Measurements from ENCODE around the gene PROCR.
A peak's percentile ranks its signal among the peaks of the same experiment; 100 is the strongest.
"Not testable (repeated sequence)": the region's sequence is repeated elsewhere in the genome, so short reads cannot be mapped to it uniquely, and the experiment has no call there.

PROCR gene

DNA sequence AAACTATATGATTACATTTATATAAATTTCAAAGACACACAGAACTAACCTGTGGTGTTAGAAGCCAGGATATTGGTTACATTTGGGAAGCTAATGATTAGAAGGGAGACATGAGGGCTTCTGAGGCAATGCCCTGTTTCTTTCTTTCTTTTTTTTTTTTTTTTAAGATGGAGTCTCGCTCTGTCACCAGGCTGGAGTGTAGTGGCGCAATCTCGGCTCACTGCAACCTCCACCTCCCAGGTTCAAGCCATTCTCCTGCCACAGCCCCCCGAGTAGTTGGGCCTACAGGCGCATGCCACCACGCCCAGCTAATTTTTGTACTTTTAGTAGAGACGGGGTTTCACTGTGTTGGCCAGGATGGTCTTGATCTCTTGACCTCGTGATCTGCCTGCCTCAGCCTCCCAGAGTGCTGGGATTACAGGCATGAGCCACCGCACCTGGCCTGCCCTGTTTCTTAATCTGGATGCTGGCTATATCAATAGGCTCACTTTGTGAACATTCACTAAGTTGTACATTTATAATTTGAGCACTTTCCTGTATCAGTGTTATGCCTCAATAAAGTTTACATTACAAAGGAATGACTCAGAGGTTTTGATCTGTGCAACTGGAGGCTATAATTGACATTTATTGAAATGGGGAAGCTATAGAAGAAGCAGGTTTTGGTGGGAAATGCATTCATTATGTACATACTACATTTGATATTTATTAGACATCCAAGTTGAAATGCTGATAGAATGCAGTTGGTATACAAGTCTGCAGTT, 21.3 kb downstream of the PROCR start:
- DNase-seq = not testable (repeated sequence)

DNA sequence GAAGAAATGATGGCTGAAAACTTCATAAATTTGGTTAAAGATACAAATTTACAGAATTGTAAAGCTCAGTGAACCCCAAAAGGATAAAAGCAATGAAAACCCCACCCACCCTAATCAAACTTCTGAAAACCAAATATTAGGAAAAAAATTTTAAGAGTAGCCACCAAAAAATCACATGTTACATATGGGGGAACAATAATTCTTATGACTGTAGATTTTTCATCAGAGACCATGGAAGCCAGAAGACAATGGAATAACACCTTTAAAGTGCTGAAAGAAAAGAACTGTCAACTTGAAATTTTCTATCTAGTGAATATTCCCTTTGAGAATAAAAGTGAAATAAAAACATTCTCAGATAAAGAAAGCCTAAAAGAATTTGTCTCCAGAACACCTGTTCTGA, 24.4 kb downstream of the PROCR start:
- DNase-seq = no peak

DNA sequence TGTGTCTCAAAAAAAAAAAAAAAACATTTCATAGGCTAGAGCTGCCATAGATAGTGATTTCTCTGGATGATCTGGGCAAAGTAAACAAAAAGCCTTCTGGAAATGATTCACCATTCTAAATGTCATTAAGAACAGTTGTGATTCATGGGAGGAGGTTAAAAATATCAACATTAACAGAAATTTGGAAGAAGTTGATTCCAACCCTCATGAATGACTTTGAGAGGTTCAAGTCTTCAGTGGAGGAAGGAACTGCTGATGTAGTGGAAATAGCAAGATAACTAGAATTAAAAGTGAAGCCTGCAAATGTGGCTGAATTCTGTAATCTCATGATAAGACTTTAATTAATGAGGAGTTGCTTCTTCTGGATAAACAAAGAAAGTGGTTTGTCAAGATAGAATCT, 27.9 kb downstream of the PROCR start:
- no peak for DNase-seq

- no peak for DNase-seq
Observed at GRCh38 chr20:35200267-35200666, 28.4 kb downstream of the PROCR start.

DNA sequence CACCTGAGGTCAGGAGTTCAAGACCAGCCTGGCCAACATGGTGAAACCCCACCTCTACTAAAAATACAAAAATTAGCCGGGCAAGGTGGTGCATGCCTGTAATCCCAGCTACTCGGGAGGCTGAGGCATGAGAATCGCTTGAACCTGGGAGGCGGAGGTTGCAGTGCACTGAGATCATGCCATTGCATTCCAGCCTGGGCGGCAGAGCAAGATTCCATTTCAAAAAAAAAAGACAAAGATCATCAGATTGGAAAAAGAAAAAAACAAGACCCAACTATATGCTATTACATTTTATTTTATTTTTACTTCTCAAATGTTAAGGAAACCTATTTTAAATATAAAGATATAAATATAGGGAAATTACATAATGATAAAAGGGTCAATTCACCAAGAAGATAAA, 29.6 kb downstream of the PROCR start:
- not testable (repeated sequence) for DNase-seq

- no peak for DNase-seq
Observed at GRCh38 chr20:35206802-35207201, 34.9 kb downstream of the PROCR start.

DNA sequence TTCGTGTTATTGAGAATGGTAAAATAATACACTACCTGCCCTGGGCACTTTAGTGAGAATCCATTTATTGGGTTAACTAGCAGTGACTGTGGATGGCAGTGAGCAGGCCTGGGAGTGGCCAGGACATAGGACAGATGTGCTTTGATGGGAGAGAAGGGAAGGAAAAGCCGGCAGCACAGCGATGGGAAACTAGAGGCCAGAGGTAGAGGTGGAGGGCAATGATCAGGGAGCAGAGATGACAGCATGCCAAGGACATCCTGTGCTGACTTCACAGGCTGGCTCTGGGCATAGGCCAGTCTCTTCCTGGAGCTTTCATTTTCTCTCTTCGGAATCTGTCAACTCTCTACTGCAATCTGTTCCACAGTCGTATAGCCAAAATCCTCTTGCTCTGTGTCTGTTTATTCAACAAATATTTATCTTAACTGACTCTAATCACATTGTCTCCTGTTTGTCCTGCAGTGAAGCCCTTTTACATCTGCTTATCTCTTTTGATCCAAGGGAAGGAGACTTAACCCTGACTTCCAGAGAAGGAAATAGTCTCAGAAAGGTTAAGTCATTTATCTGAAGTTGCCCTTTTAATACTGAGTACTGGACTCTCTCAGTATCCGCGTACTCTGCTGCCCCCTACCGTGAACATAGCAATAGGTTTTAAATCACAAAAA, 36.2 kb downstream of the PROCR start:
- DNase-seq = peak; percentile 78

GRCh38 chr20:35215066-35215956, 43.4 kb downstream of the PROCR start:
- DNase-seq = no peak

GRCh38 chr20:35216541-35216940, 44.7 kb downstream of the PROCR start:
- no peak for DNase-seq

GRCh38 chr20:35223941-35224340, 52.1 kb downstream of the PROCR start:
- no peak for DNase-seq

GRCh38 chr20:35224536-35224935, 52.7 kb downstream of the PROCR start:
- DNase-seq = no peak

- no peak for DNase-seq
Observed at GRCh38 chr20:35225319-35226125, 53.6 kb downstream of the PROCR start.

DNA sequence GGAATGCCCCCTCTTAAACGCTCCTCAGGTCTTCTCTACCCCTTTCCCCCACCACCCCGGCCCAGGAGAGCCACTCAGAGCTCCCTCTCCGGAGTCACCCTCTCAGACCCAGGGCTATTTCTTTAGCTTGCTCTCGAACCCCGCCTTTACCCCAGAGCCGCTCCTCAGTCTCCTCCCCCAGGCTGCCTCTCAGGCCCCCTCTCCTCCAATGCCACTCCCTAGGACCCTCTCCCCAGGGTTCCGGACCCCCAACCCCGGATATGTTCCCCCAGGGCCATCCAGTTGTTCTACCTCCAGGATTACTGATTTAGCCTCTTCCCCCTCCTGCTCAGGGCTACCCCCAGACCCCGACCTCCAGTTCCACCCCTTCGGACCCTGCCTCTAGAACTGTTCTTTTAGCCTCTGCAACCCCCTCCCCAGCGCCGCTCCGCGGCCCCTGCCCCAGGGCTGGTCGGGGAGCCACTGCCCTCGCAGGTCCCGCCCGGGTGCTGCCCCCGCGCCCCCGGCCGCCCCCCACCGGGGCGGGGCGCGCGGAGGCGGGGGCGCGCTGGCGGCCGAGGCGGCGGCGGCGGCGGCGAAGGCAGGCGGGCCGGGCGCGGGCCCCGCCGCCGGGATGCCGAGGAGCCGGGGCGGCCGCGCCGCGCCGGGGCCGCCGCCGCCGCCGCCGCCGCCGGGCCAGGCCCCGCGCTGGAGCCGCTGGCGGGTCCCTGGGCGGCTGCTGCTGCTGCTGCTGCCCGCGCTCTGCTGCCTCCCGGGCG, 54.4 kb downstream of the PROCR start, which contains the start of gene MMP24:
TSS of gene MMP24 (plus strand) at position 565 of the 758 bp plus-strand sequence. CDS start at position 614, 49 bp downstream.
- no peak for DNase-seq

Measured in midbrain (tissue), 1 donor.